HG02763 (cell line): ENCODE data around the gene ADAM33.

Source experiments
- ATAC-seq: cut with Tn5 transposase; IDR thresholded peaks from one replicate; pipeline ENCODE4 v1.9.1; 2021; ENCODE audit warnings: mild to moderate bottlenecking, moderate library complexity; ENCODE audit not compliant: unreplicated experiment

ADAM33 gene

GRCh38 chr20:3681931-3682781, at the start of gene ADAM33:
Gene ADAM33 (minus strand): TSS chr20:3682010. CDS start chr20:3682004, 6 bp downstream.
- ATAC-seq = no peak

- no peak for ATAC-seq
Measured at GRCh38 chr20:3730803-3731672, 49.2 kb upstream of the ADAM33 start.

- no peak for ATAC-seq
Measured at GRCh38 chr20:3729811-3730540, 48.2 kb upstream of the ADAM33 start.

GRCh38 chr20:3729378-3729777, 47.6 kb upstream of the ADAM33 start:
- ATAC-seq = no peak

- no peak for ATAC-seq
Measured at GRCh38 chr20:3728876-3729275, 47.1 kb upstream of the ADAM33 start.

GRCh38 chr20:3728354-3728753, 46.5 kb upstream of the ADAM33 start:
- no peak for ATAC-seq

GRCh38 chr20:3727401-3728021, 45.7 kb upstream of the ADAM33 start:
- no peak for ATAC-seq

- no peak for ATAC-seq
Measured at GRCh38 chr20:3724356-3724755, 42.5 kb upstream of the ADAM33 start.

GRCh38 chr20:3723284-3723683, 41.5 kb upstream of the ADAM33 start:
- ATAC-seq = no peak

- no peak for ATAC-seq
Measured at GRCh38 chr20:3721912-3722311, 40.1 kb upstream of the ADAM33 start.

- no peak for ATAC-seq
Measured at GRCh38 chr20:3720626-3721025, 38.8 kb upstream of the ADAM33 start.

GRCh38 chr20:3720068-3720467, 38.3 kb upstream of the ADAM33 start:
- ATAC-seq = no peak

GRCh38 chr20:3719046-3719445, 37.2 kb upstream of the ADAM33 start:
- no peak for ATAC-seq

GRCh38 chr20:3716195-3716834, 34.5 kb upstream of the ADAM33 start:
- ATAC-seq = no peak

- ATAC-seq = no peak
Measured at GRCh38 chr20:3714092-3714491, 32.3 kb upstream of the ADAM33 start.

GRCh38 chr20:3712279-3712873, 30.6 kb upstream of the ADAM33 start, which contains the start of gene SIGLEC1:
Gene SIGLEC1 (minus strand): TSS chr20:3712600. CDS start chr20:3707128, 5,472 bp downstream.
- ATAC-seq = no peak

- ATAC-seq = no peak
Measured at GRCh38 chr20:3711484-3711941, 29.7 kb upstream of the ADAM33 start.

GRCh38 chr20:3710703-3711483, 29.1 kb upstream of the ADAM33 start:
- no peak for ATAC-seq

- no peak for ATAC-seq
Measured at GRCh38 chr20:3710011-3710466, 28.2 kb upstream of the ADAM33 start.
